NCI-H1092 (cell line): ENCODE results near the gene UBE2I.
"Not testable (repeated sequence)": the region's sequence is repeated elsewhere in the genome, so short reads cannot be mapped to it uniquely, and the experiment has no call there.

Source experiments
- DNase-seq: peaks from one replicate; lab custom pipeline; 2025; lab: John Stamatoyannopoulos, UW

UBE2I gene

GRCh38 chr16:1277617-1278282 lies 31.7 kb upstream of the UBE2I start:
- no peak for DNase-seq

- no peak for DNase-seq
These were observed 31.0 kb upstream of the UBE2I start for GRCh38 chr16:1278477-1278876.

DNA sequence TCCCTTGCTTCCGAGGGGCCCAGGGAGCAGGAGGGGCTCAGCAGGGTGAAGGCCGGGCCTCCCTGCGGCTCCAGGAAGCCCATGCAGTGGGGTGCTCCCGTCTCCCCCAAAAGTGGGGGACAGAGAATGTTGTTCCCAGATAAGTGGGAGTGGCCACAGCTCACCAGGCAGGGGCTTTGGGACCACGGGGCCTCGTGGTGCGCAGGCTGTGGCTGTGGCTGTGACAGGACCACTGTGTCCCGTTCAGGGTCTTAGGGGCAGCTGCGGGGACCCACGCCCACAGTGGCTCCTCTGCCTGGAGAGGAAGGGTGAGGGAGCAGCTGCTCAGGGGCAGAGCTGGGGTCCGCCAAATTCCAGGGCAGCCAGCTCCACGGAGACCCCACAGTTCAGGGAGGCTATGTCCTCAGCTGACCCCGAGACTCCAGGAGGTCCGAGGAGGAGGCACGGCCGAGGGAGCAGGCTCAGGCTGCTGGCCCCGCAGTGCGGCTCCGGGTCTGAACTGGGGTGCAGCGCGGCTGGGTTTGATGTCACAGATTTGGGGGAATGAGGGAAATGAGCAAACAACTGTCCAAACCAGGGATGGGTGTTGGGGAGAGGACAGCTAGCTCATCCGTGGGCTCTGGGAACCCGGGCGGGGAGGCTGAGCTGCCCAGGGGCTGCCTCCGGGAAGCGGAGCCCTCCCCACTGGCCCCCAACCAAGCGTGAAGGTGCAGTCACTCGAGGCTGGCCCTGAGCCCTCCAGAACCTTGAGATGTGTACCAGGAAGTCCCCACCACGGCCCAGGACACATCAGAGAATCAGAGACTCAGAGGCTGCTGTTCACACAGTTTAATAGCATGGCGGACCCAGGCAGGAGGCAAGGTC lies 30.1 kb upstream of the UBE2I start:
- DNase-seq, result no peak

DNA sequence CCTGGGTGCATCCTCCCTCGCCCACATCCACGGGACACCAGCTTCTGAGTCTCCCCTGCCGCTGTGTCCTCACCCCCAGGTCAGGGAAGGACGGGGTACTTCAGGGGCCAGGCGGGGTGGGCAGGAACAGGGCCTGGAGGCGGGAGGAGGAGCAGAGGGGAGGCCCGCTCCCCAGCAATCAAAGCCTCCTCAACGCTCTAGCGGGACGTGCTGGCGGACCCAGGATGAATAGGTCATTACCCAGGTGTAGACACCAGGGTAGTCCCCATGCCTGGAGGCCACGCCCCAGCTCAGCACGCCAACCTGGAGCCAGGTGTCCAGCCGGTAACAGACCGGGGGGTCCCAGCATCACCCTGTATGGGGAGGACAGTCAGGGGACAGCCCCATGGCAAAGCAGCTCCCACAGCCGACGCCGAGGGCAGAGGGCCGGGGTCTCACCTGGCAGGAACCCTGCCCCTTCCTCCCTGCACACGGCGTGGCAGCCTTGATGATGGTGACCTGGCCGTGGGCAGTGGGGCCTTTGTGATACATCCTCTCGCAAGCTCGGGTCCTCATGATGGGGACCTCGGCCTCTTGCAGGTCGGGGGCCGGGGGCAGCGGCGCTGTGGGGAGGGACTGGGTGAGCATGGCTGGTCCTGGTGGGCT lies 29.4 kb upstream of the UBE2I start:
- no peak for DNase-seq

DNA sequence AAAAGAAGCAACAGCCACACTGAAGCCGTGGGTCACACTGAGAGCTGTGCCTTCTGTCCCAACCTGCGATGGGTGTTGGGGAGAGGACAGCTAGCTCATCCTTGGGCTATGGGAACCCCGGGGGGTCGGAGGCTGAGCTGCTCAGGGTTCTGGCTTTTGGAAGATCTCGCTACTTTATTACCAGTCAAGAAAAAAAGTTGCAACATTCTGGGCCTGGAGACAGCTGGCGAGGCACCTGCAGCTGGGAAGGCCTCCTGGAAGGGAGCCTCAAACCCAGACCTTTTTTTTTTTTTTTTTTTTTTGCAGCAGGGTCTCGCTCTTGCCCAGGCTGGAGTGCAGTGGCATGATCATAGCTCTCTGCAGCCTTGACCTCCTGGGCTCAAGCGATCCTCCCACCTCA lies 28.7 kb upstream of the UBE2I start:
- DNase-seq, result no peak

DNA sequence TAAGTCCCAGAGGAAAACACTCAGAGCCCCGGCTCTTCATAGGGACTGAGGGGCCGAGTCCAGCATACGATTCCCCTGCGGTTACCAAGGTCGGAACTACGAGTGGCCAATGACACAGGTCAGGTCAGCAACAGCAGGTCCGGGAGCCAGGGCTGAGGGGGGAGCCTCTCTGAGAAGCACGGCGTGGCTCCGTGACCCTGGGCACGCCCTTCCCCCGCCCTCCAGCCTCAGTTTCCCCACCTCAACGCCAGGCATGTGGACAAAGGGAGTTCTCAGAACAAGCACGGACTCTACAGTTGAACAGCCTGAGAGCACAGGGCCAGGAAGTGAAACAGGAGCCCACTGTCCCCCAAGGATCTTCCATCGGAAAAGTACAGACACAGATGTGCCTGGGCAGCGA lies 27.9 kb upstream of the UBE2I start:
- DNase-seq, result no peak

GRCh38 chr16:1282324-1282973 lies 27.0 kb upstream of the UBE2I start:
- no peak for DNase-seq

GRCh38 chr16:1283296-1283695 lies 26.1 kb upstream of the UBE2I start:
- DNase-seq, result no peak

DNA sequence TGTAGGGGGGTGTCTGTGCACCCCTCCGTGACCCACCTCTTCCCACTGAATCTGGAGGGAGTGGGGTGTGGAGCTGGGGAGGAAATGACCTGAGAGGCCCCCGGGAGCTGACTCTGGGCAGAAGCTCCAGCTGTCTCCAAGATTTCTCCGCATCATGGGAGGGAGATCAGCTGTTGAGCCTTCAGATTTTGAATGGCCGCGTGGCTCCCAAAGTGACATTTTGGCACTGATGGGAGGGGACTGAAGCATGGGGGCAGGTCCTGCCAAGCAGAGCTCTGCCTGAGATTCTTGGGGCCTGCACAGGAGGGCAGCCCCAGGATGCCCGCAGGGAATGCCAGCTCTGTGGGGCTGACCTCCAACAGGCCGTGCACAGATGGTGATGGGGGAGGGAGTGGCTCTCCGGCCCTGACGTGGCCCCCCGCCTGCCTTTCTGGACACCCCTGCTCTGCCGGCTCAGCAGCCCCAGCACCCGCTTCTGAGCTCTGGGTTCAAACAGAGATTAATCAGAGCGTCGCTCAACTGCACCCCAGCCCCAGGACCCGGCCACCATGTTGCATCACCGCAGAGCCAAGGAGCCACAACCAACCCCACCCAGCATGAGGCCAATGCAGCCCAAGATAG lies 25.3 kb upstream of the UBE2I start:
- no peak for DNase-seq

DNA sequence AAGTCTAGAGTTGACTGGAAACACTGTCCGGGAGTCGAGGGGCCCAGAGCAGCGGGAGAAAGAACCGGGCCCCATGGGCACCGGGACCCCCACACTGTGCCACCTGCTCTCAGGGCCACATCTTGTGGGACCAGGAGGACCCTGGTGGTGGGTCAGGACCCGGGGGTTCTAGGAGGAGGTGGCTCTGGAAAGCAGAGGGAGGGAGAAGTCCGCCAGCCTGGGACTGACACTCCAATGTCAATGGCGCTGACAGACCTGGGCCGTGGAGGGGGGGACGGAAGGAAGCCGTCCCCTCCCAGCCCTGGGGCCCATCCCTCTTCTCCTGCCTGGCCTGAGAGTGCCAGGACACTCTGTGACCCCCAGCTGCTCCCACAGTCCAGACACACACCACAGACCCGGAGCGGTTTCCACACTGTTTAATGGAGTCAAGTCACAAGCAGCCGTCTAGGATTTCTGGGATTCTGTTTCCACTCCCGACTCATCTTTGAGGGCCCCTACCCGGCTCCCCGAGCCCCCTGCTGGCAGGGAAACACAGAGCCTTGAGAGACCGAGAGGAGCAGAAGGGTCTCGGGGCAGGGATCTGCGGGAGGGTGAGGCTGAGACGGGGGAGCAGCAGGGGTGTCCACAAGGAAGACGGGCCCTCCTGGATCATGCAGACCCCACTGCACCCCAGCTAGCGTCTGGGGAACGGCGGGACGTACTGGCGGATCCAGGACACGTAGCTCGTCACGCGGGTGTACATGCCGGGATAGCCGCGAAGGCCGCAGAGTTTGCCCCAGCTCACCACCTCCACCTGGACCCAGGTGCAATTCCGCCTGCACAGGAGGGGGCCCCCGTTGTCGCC lies 23.5 kb upstream of the UBE2I start:
- DNase-seq, result no peak

- DNase-seq, result no peak
These were observed 22.8 kb upstream of the UBE2I start for GRCh38 chr16:1286513-1287094.

- no peak for DNase-seq
These were observed 21.3 kb upstream of the UBE2I start for GRCh38 chr16:1287982-1288670.

GRCh38 chr16:1288813-1289476 lies 20.5 kb upstream of the UBE2I start:
- DNase-seq, result no peak

DNA sequence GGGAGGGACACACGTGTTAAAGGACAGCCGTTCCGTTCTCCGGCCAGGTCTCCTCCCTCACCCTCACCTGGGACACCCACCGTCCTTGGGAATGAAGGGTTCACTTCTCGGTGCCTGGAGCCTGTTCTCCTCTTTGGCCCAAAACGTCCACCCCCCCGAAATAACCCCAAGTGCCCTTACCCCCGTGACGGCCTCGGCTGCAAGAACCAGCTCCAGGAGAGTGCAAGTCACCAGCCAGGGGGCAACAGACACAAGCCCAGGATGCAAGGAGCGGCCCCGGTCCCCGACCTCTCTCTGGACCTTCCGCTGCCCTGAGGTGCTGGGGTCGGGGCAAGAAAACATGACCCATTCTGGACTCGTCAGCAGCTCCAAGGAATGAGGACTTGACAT lies 20.0 kb upstream of the UBE2I start:
- DNase-seq, result no peak

DNA sequence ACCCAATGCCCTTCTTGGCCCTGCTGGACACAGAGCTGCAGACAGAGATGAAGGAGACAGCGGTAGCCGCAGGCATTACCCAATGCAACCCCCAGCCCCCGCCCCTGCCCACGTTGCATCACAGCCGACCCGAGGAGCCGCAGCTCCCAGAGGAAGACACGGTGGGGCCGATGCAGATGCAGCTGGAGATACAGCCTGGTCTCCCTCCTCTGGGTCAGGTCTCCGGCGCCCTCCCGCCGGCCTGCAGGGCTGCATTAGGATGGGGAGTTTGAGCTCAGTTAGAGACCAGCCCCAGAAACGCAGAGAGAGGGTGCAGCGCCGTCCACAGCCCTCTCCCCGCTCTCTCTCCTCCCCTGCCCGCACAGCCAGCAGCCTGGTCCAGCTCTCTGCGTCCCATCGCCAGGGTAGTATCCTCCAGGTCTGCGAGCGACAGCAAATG lies 19.4 kb upstream of the UBE2I start:
- no peak for DNase-seq

DNA sequence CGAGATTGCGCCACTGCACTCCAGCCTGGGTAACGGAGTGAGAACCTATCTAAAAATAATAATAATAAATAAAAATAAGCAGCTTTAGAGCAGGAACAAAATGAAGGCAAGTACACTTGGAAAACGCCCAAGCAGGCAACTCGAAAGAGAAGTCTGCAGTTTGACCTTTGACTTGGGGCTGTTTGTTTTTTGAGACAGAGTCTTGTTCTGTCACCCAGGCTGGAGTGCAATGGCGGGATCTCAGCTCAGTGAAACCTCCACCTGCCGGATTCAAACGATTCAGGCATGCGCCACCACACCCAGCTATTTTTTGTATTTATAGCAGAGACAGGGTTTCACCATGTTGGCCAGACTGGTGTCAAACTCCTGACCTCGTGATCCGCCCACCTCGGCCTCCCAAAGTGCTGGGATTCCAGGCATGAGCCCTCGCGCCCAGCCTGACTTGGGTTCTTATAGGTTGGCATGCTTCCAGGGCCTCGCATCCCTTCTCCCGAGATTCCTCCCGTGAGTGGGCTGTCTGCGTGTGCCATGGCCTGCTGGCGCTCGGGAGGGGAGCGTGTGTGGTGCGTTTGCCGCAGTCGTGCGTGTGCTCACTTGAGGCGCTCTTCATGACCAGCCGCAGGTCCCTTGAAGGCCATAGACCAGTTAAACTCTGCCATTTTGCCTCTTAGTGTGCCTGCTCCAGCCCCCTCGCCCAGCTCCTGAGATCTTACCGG lies 18.4 kb upstream of the UBE2I start:
- no peak for DNase-seq

DNA sequence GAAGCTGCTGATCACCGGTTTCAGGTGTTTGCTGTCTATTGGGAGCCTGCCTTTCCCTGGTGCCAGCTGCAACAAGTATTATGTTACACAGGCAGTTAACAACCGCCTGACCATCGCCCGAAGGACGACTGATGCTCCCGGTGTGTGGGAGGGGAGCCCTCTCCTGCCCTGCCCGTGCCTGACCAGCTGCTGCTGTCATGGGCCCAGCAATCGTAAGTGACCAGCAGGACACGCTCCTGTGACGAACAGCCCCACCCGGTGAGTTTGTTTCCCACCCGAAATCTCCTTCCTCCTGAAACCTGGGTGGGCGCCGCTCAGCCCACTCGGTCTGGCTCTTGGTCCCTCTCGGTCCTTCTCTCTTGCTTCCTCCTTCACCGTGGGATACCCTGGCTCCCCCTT lies 17.9 kb upstream of the UBE2I start:
- peak; percentile 61 for DNase-seq

DNA sequence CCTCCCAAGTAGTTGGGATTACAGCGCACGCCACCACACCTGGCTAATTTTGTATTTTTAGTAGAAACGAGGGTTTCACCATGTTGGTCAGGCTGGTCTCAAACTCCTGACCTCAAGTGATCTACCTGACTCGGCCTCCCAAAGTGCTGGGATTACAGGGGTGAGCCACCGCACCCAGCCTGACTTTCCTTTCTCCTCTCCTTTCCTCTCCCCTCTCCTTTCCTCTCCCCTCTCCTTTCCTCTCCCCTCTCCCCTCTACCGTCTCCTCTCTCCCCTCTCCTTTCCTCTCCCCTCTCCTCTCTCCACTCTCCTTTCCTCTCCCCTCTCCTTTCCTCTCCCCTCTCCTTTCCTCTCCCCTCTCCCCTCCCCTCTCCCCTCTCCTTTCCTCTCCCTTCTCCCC lies 17.2 kb upstream of the UBE2I start:
- not testable (repeated sequence) for DNase-seq

- not testable (repeated sequence) for DNase-seq
These were observed 16.6 kb upstream of the UBE2I start for GRCh38 chr16:1292808-1293207.
